ENCODE results near the gene MINDY4B. TPM values are rescaled to one million over a fixed set of nuclear protein-coding genes. Genes with fewer than 3 reads are reported as not detected.
A peak's percentile ranks its signal among the peaks of the same experiment; 100 is the strongest.

The MINDY4B gene
- total RNA-seq, 3 donors from 2014 or later (not counting 1 experiment from before 2014, with no cell fraction given), result not detected

DNA sequence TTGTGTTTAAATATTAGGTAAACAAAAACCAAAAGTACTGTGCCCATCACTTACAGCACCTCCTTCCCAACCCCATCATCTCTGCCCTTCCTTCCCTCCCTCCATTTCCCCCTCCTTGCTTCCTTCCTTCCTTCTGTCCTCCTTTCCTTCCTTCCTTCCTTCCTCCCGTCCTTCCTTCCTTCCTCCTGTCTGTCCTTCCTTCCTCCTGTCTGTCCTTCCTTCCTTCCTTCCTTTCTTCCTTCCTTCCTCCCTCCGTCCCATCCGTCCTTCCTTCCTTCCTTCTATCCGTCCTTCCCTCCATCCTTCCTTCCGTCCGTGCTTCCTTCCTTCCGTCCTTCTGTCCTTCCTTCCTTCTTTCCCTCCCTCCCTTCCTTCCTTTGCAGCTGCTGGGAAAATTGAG lies 74.5 kb downstream of the MINDY4B start:
- WGBS (ENCODE audit: insufficient coverage), result 89% methylated on average over 7 of the region's 7 CpGs
- Mint-ChIP-seq H3K27me3 (ENCODE audit: low read depth in 2 of 2) (peaks cover 7 to 12% of the 10 kb centered on the region in 2 donors), H3K4me1 (no peaks in the 10 kb centered on the region), H3K36me3 (no peaks in the 10 kb centered on the region), H3K9me3 (no peaks in the 10 kb centered on the region), H3K27ac (no peak overlapping the region), H3K4me3 (no peak overlapping the region)
- Histone ChIP-seq H3K27ac (ENCODE audit: low read length) (no peak overlapping the region), H3K4me3 (ENCODE audit: low read length) (no peak overlapping the region), H3K9me3 (ENCODE audit: control insufficient read depth, insufficient read depth, low read length) (no peaks in the 10 kb centered on the region), H3K36me3 (ENCODE audit: control insufficient read depth, insufficient read depth, low read length) (no peaks in the 10 kb centered on the region), H3K4me1 (ENCODE audit: control insufficient read depth, insufficient read depth, low read length) (no peaks in the 10 kb centered on the region), H3K27me3 (ENCODE audit: control insufficient read depth, insufficient read depth, low read length) (no peaks in the 10 kb centered on the region)
- DNase-seq, result no peak
- ATAC-seq, result no peak
- TF ChIP-seq, protein P1, sequence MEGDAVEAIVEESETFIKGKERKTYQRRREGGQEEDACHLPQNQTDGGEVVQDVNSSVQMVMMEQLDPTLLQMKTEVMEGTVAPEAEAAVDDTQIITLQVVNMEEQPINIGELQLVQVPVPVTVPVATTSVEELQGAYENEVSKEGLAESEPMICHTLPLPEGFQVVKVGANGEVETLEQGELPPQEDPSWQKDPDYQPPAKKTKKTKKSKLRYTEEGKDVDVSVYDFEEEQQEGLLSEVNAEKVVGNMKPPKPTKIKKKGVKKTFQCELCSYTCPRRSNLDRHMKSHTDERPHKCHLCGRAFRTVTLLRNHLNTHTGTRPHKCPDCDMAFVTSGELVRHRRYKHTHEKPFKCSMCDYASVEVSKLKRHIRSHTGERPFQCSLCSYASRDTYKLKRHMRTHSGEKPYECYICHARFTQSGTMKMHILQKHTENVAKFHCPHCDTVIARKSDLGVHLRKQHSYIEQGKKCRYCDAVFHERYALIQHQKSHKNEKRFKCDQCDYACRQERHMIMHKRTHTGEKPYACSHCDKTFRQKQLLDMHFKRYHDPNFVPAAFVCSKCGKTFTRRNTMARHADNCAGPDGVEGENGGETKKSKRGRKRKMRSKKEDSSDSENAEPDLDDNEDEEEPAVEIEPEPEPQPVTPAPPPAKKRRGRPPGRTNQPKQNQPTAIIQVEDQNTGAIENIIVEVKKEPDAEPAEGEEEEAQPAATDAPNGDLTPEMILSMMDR (IDR thresholded peaks at IDR 0.05), result no peak
- intact Hi-C loops (cut with micrococcal nuclease), result no loop called here

GRCh38 chr3:150830094-150830681 lies 75.1 kb downstream of the MINDY4B start:
- Mint-ChIP-seq H3K27ac (no peak overlapping the region), H3K4me1 (no peaks in the 10 kb centered on the region), H3K9me3 (no peaks in the 10 kb centered on the region), H3K36me3 (no peaks in the 10 kb centered on the region), H3K4me3 (no peak overlapping the region), H3K27me3 (ENCODE audit: low read depth in 2 of 2) (peaks cover 4 to 12% of the 10 kb centered on the region in 2 donors)
- no peak overlapping the region for H3K27ac ChIP-seq (ENCODE audit: low read length)
- H3K36me3 ChIP-seq (ENCODE audit: control insufficient read depth, insufficient read depth, low read length), result no peaks in the 10 kb centered on the region
- no peaks in the 10 kb centered on the region for H3K27me3 ChIP-seq (ENCODE audit: control insufficient read depth, insufficient read depth, low read length)
- H3K4me3 ChIP-seq (ENCODE audit: low read length), result no peak overlapping the region
- WGBS (ENCODE audit: insufficient coverage), result 90% methylated on average over 6 of the region's 6 CpGs
- no peaks in the 10 kb centered on the region for H3K9me3 ChIP-seq (ENCODE audit: control insufficient read depth, insufficient read depth, low read length)
- DNase-seq, result peak in 1 of 2 donors; percentile 33
- TF ChIP-seq, protein P1 (IDR thresholded peaks at IDR 0.05), result no peak
- ATAC-seq, result peak in 1 of 3 donors; percentile 50
- no peaks in the 10 kb centered on the region for H3K4me1 ChIP-seq (ENCODE audit: control insufficient read depth, insufficient read depth, low read length)
- intact Hi-C loops (cut with micrococcal nuclease), result no loop called here

DNA sequence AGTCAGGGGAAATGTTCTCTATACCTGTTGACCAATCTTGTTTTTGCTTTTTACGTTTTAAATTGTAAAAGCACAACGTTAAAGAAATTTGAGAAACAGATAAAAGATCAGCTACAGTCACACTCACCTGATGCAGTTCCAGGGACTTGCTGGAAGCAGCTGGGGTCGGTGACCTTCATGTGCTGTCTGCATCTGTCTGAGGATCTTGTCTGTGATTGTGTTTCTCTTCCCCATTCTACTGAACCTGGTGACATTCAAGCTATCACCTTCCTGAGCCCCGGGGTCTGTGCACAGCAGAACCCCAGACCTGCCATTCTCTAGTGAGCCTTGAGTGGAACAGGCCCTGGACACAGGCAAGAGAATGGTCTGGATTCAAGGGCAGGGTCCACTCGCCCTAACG lies 75.8 kb downstream of the MINDY4B start:
- WGBS (ENCODE audit: insufficient coverage), result 84% methylated on average over 5 of the region's 6 CpGs
- no peaks in the 10 kb centered on the region for H3K4me1 ChIP-seq (ENCODE audit: control insufficient read depth, insufficient read depth, low read length)
- H3K27me3 Mint-ChIP-seq (ENCODE audit: low read depth in 2 of 2), result peaks cover 0 to 12% of the 10 kb centered on the region in 2 donors
- H3K27me3 ChIP-seq (ENCODE audit: control insufficient read depth, insufficient read depth, low read length), result no peaks in the 10 kb centered on the region
- H3K4me1 Mint-ChIP-seq, result no peaks in the 10 kb centered on the region
- H3K36me3 ChIP-seq (ENCODE audit: control insufficient read depth, insufficient read depth, low read length), result no peaks in the 10 kb centered on the region
- no peak overlapping the region for H3K4me3 Mint-ChIP-seq
- H3K4me3 ChIP-seq (ENCODE audit: low read length), result no peak overlapping the region
- no peaks in the 10 kb centered on the region for H3K9me3 ChIP-seq (ENCODE audit: control insufficient read depth, insufficient read depth, low read length)
- H3K36me3 Mint-ChIP-seq, result no peaks in the 10 kb centered on the region
- H3K27ac Mint-ChIP-seq, result no peak overlapping the region
- intact Hi-C loops (cut with micrococcal nuclease), result no loop called here
- DNase-seq, result no peak
- TF ChIP-seq, protein P1 (IDR thresholded peaks at IDR 0.05), result no peak
- H3K27ac ChIP-seq (ENCODE audit: low read length), result no peak overlapping the region
- no peak for ATAC-seq
- H3K9me3 Mint-ChIP-seq, result no peaks in the 10 kb centered on the region

GRCh38 chr3:150828997-150829396 lies 76.2 kb downstream of the MINDY4B start:
- no peak overlapping the region for H3K27ac Mint-ChIP-seq
- peaks cover 0 to 13% of the 10 kb centered on the region in 2 donors for H3K27me3 Mint-ChIP-seq (ENCODE audit: low read depth in 2 of 2)
- no peaks in the 10 kb centered on the region for H3K4me1 ChIP-seq (ENCODE audit: control insufficient read depth, insufficient read depth, low read length)
- H3K9me3 Mint-ChIP-seq, result no peaks in the 10 kb centered on the region
- no peaks in the 10 kb centered on the region for H3K9me3 ChIP-seq (ENCODE audit: control insufficient read depth, insufficient read depth, low read length)
- intact Hi-C loops (cut with micrococcal nuclease), result no loop called here
- no peak overlapping the region for H3K4me3 Mint-ChIP-seq
- ATAC-seq, result no peak
- no peaks in the 10 kb centered on the region for H3K27me3 ChIP-seq (ENCODE audit: control insufficient read depth, insufficient read depth, low read length)
- no peak overlapping the region for H3K4me3 ChIP-seq (ENCODE audit: low read length)
- no peaks in the 10 kb centered on the region for H3K36me3 Mint-ChIP-seq
- H3K27ac ChIP-seq (ENCODE audit: low read length), result no peak overlapping the region
- 86% methylated on average over 1 of the region's 2 CpGs for WGBS (ENCODE audit: insufficient coverage)
- TF ChIP-seq, protein P1 (IDR thresholded peaks at IDR 0.05), result no peak
- no peaks in the 10 kb centered on the region for H3K36me3 ChIP-seq (ENCODE audit: control insufficient read depth, insufficient read depth, low read length)
- no peaks in the 10 kb centered on the region for H3K4me1 Mint-ChIP-seq
- DNase-seq, result no peak
